HG03097 (cell line): ENCODE measurements around the gene GALNT2.

Source experiments
- ATAC-seq: cut with Tn5 transposase; IDR thresholded peaks from one replicate; pipeline ENCODE4 v1.9.1; 2021; ENCODE audit not compliant: unreplicated experiment, low FRiP score

The GALNT2 gene

GRCh38 chr1:230156068-230156467, 89.0 kb downstream of the GALNT2 start:
- no peak for ATAC-seq

DNA sequence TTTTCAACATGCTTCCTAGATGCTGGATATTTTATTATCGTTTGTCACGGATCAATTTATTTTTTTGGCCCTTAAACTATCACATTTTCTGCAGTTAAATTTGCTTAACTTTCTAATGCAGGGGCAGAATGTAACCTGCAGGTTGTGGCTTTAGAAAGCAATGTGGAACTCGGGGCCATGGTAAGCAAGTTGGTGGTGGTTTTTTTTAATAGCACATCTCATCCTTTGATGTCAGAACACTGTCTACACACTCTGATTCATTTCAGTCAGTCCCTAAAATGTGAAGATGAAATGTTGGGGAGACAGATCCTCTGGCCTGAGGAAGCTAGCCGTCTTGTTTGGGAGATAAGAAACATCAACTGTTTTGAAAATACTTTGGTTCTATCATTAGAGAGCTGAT, 89.5 kb downstream of the GALNT2 start:
- no peak for ATAC-seq

- no peak for ATAC-seq
These were observed 90.7 kb downstream of the GALNT2 start for GRCh38 chr1:230157420-230158390.

- no peak for ATAC-seq
These were observed 91.6 kb downstream of the GALNT2 start for GRCh38 chr1:230158415-230159291.

DNA sequence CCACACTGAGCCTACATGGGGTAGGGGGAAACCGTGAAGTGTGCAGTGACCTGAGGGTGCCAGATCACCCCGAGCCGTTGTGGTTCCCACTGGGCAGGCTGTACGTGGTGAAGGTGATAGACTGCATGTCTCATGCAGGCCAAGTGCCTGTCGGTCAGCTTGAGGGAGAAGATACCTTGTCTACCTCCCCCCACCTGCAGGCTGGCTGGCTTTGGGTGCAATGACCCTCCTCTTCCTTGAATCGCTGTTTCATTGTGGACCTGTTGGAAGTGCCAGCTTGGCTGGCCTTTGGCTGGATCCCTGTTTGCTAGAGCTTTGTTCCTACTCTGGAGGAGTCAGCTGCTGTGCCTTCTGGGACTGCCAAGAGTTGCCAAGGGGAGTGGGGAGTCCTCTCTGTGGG, 92.5 kb downstream of the GALNT2 start:
- ATAC-seq: no peak

DNA sequence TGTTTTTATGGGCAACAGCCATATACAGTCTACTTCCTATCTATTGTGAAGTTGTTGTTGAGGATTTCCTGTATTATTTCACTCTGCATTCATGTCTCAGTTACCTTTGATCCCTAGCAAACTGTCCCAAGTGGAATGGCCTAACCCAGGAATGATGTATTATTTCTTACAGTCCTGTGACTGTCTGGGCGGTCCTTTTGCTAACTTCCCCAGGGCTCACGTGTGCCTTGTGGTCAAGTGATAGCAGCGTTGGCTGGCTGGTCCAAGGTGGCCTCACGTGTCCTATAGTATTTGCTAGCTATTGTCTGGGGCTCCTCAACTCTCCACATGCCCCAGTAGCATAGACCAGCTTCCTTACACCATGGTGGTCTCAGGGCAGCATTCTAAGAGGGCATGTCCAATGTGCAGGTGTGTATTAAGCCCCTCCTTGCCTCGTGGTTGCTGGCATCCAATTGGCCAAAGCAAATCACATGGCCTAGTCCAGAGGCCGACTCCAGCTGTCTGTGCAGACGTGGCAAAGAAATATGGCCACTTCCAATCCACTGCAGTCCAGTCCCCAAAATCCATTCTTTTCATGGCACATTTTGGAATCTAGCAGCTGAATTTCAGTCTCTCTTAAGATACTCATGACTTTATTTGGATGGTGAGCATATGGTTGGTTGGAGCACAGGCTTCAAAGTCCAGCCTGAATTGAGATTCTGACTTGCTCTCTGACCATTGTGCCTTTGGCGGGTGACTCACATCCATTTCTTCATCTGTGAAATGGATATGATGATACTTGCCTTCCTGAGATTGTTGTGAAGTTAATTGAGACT, 94.1 kb downstream of the GALNT2 start:
- ATAC-seq: no peak

GRCh38 chr1:230163205-230163604, 96.2 kb downstream of the GALNT2 start:
- ATAC-seq: no peak

GRCh38 chr1:230163719-230164118, 96.7 kb downstream of the GALNT2 start:
- ATAC-seq: no peak

- ATAC-seq: no peak
These were observed 98.5 kb downstream of the GALNT2 start for GRCh38 chr1:230165536-230165935.

DNA sequence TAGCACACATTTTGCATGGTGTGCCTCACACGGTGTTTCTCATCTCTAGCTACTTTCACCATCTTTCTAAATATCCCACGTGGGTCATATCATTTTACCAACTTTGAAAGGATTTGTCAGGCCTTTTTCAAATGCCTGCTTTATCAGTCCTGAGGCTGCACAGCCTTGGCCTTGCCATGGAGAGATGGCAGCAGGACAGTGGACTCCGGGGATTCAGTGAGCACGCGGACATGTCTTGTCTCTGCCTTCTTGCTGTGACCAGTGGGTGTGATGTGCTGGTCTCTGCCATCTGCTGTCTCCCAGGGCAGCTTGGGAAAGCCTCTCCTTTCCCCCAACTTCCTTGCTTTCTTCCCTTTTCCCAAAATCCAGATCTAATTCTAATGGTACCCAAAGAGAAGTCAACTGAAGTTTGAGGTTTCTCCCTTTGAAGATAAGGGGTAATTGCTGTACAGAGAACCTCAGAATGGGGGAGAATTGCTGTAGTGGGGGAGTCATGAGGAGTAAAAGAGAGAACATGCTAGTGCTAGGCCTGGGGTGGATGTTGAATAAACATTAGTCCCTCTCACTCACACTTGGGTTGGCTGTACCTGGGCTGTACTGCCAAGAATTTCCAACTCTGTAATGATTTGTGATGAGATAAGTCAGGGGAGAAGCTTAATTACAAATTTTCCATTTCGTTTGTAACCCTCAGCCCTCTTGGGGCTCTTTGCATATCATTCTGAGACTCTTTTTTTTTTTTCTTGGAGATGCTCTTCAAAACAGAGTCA, 99.5 kb downstream of the GALNT2 start:
- no peak for ATAC-seq

GRCh38 chr1:230167419-230167852, 100.4 kb downstream of the GALNT2 start:
- no peak for ATAC-seq

GRCh38 chr1:230169454-230170152, 102.6 kb downstream of the GALNT2 start:
- ATAC-seq: no peak

DNA sequence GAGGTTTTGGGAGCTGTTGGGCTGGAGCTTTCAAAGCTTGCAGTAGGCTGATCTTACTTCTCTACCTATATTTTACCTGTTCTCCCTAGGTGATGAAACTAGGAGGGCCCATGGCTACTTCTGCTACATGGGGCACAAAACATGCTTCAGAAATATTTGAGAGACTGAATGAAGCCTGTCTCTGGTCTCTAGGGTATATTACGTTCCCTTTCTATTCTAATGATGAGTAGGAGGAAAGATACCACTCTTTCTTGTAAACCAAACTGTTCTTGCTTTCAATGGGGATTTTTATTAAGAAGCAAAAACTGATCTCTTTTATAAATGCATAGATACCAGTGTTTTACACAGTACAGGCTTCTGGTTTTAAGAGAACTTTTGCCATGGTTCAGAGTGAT, 103.1 kb downstream of the GALNT2 start:
- no peak for ATAC-seq

- ATAC-seq: no peak
These were observed 103.6 kb downstream of the GALNT2 start for GRCh38 chr1:230170622-230171021.

- no peak for ATAC-seq
These were observed 104.4 kb downstream of the GALNT2 start for GRCh38 chr1:230171356-230172015.

DNA sequence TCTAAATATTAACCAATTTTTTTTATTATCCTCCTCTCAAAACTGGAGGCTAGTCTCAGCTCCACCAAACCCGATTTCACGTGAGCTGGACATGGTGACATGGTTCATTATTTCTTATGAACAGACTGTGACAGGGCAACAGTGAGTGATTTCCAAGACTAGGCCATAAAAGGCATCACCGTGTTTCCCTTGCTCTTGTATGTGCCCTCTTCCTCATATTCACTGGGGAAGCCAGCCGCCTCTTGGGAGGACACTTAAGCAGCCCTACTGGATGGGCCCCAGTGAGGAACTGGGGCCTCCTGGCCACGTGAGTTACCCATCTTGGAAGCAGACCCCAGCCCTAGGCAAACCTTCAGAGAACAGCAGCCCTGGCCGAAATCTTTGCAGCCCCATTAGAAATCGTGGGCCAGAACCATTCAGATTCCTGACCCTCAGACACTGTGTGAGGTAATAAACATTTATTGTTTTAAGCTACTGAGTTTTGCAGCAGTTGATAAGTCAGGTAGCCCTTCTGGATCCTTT, 105.0 kb downstream of the GALNT2 start:
- ATAC-seq: no peak

DNA sequence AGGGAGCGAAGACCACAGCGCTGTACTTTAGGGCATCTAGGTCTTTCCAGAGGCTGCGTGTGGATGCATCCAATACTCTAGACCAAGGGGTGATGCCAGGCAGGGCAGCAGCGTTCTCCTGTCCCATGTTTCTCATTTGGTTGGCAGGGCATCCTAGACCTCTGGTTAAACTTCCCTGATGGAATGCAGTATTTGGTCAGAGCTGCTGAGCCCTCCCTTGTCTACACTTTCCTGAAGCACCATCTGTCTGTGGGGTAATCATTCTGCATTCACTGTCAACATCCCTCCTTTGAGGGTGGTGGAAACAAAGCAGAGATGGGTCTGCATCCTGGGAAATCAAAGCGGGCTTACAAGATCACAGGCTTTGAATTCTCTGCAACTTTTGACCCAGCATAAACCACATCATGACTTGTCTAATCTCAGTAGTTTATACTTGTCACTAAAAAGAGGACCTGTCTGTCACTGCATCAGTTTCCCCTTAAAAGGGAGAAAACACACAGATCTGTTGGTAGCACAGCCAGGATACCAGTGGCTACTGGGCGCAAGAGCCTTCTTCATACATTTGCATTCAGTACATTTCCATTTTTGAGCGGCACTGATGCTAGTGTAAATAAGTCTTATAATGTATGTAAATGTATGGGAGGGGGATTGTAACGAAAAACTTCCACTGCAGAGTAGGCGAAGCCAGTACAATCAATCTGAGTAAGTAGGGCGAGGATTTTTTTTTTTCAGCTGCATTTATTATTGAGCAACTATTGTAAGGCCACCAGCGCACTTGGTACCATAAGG, 106.3 kb downstream of the GALNT2 start:
- ATAC-seq: no peak

- no peak for ATAC-seq
These were observed 107.0 kb downstream of the GALNT2 start for GRCh38 chr1:230174041-230174440.
